Measurements from ENCODE around the gene CBX2.

Gene CBX2

DNA sequence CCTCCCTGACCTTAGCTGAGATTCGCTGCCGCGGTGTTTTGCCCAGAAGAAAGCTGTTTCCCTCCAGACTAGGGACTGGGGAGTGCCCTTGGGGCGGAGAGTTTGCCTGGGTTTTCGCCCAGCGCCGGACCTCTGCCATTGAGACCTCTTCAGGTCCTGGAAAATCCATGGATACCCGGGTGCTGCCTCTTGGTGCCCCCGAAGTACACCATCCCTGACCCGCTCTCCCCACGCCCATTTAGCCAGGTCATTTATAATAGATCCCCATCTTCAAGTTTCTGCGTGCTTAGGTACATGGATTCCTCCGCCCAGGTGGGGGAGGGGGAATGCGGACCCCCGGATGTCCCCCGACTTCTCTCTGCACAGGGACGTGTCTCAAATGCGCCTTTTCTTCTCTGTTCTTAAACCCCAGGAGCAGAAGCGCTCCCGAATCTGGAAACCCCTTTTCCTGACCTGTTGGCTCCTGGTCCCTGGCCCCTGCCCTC is 34.0 kb downstream of the CBX2 start:
- Histone ChIP-seq H3K79me2 (ENCODE audit: insufficient read depth, low read length) (no peaks in the 10 kb centered on the region), H3K4me1 (ENCODE audit: insufficient read depth, low read length) (peaks cover 50% of the 10 kb centered on the region), H4K20me1 (ENCODE audit: insufficient read depth, low read length) (no peaks in the 10 kb centered on the region), H3K4me2 (ENCODE audit: insufficient read depth, low read length) (peak overlapping the region; percentile 91), H3K27ac (ENCODE audit: low read length) (no peak overlapping the region), H3K36me3 (ENCODE audit: insufficient read depth, low read length) (no peaks in the 10 kb centered on the region), H3K9me3 (ENCODE audit: insufficient read depth, low read length, severe bottlenecking) (no peaks in the 10 kb centered on the region), H3K9ac (ENCODE audit: low read depth, low read length) (peak overlapping the region; percentile 26; the same call in 1 of the 2 replicates), H2AFZ (ENCODE audit: low read depth, low read length) (no peak overlapping the region), H3K4me3 (ENCODE audit: low read depth in 1 of 2, low read length in 2 of 2) (peak overlapping the region in 1 of 2 experiments; percentile 27; a peak in 2 of 4 replicates), H3K27me3 (ENCODE audit: insufficient read depth, low read length, poor library complexity) (peaks cover 44% of the 10 kb centered on the region)
- ATAC-seq (ENCODE audit: insufficient read depth, low read depth) (no peak), DNase-seq (no peak)
- TF ChIP-seq EZH2 (IDR thresholded peaks at IDR 0.05; ENCODE audit: borderline replicate concordance, low read depth, low read length, severe bottlenecking): peak; percentile 6
- TF ChIP-seq, protein P1, sequence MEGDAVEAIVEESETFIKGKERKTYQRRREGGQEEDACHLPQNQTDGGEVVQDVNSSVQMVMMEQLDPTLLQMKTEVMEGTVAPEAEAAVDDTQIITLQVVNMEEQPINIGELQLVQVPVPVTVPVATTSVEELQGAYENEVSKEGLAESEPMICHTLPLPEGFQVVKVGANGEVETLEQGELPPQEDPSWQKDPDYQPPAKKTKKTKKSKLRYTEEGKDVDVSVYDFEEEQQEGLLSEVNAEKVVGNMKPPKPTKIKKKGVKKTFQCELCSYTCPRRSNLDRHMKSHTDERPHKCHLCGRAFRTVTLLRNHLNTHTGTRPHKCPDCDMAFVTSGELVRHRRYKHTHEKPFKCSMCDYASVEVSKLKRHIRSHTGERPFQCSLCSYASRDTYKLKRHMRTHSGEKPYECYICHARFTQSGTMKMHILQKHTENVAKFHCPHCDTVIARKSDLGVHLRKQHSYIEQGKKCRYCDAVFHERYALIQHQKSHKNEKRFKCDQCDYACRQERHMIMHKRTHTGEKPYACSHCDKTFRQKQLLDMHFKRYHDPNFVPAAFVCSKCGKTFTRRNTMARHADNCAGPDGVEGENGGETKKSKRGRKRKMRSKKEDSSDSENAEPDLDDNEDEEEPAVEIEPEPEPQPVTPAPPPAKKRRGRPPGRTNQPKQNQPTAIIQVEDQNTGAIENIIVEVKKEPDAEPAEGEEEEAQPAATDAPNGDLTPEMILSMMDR (IDR thresholded peaks at IDR 0.05; ENCODE audit: borderline replicate concordance, extremely low read depth, low read length, poor library complexity, severe bottlenecking): no peak

GRCh38 chr17:79812353-79813258 is 34.7 kb downstream of the CBX2 start:
- peaks cover 44% of the 10 kb centered on the region for H3K27me3 ChIP-seq (ENCODE audit: insufficient read depth, low read length, poor library complexity)
- H2AFZ ChIP-seq (ENCODE audit: low read depth, low read length): peak overlapping the region; percentile 82
- H3K36me3 ChIP-seq (ENCODE audit: insufficient read depth, low read length): no peaks in the 10 kb centered on the region
- peak overlapping the region; percentile 69 for H3K9ac ChIP-seq (ENCODE audit: low read depth, low read length)
- TF ChIP-seq, protein P1 (IDR thresholded peaks at IDR 0.05; ENCODE audit: borderline replicate concordance, extremely low read depth, low read length, poor library complexity, severe bottlenecking): no peak
- TF ChIP-seq EZH2 (IDR thresholded peaks at IDR 0.05; ENCODE audit: borderline replicate concordance, low read depth, low read length, severe bottlenecking): peak; percentile 97
- peak overlapping the region; percentile 91 for H3K4me2 ChIP-seq (ENCODE audit: insufficient read depth, low read length)
- peaks cover 50% of the 10 kb centered on the region for H3K4me1 ChIP-seq (ENCODE audit: insufficient read depth, low read length)
- H4K20me1 ChIP-seq (ENCODE audit: insufficient read depth, low read length): no peaks in the 10 kb centered on the region
- H3K27ac ChIP-seq (ENCODE audit: low read length): no peak overlapping the region
- H3K9me3 ChIP-seq (ENCODE audit: insufficient read depth, low read length, severe bottlenecking): no peaks in the 10 kb centered on the region
- peak overlapping the region in 1 of 2 experiments; percentile 58; a peak in 2 of 4 replicates for H3K4me3 ChIP-seq (ENCODE audit: low read depth in 1 of 2, low read length in 2 of 2)
- DNase-seq: peak; percentile 63
- peak; percentile 25 for ATAC-seq (ENCODE audit: insufficient read depth, low read depth)
- H3K79me2 ChIP-seq (ENCODE audit: insufficient read depth, low read length): no peaks in the 10 kb centered on the region

DNA sequence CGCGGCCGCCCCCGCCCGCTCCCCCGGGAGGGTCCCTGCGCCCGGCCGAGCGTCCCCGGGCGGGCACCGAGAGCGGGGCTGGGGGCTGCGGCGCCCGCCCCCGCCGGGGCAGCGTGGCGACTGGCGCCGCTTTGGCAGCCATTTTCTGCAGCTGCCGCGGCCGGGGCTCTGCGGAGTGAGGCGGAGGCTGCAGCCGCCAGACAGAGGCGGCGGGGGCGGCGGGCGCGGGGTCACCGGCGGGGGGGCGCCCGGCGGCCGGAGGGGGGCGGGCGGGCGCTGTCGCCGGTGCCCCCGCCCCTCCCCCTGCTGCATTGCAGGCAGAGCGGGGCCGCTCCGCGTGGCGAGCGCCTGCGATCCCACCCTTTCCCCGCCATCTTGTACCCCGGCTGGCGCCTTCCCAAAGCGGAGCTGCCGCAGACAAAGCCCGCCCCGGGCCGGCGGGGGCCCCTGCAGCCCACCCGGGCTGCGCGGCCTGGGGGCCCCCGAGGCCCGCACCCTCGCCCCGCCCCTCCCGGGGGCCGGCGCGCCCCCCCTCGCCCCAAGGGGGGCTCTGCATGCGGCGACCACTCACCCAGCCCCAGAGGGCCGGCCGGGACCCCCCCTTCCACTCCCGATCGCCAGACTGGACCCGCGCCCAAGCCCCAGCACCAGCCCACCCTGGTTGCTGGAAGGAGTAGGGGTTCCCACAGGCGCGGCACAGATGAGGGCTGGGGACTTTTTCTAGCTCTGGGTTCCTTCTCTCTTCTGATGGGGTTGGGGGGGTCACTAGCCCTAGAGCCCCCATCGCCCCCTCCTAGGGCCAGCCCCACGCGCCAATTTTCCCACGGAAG is 35.6 kb downstream of the CBX2 start:
- H3K27ac ChIP-seq (ENCODE audit: low read length): peak overlapping the region; percentile 30; the same call in 1 of the 2 replicates
- H2AFZ ChIP-seq (ENCODE audit: low read depth, low read length): peak overlapping the region; percentile 69
- H3K4me1 ChIP-seq (ENCODE audit: insufficient read depth, low read length): peaks cover 50% of the 10 kb centered on the region
- TF ChIP-seq, protein P1 (IDR thresholded peaks at IDR 0.05; ENCODE audit: borderline replicate concordance, extremely low read depth, low read length, poor library complexity, severe bottlenecking): no peak
- H3K4me3 ChIP-seq (ENCODE audit: low read depth in 1 of 2, low read length in 2 of 2): peak overlapping the region in 1 of 2 experiments; percentile 58; a peak in 2 of 4 replicates
- peaks cover 36% of the 10 kb centered on the region for H3K27me3 ChIP-seq (ENCODE audit: insufficient read depth, low read length, poor library complexity)
- peak overlapping the region; percentile 91 for H3K4me2 ChIP-seq (ENCODE audit: insufficient read depth, low read length)
- peak; percentile 64 for DNase-seq
- no peak for ATAC-seq (ENCODE audit: insufficient read depth, low read depth)
- H4K20me1 ChIP-seq (ENCODE audit: insufficient read depth, low read length): no peaks in the 10 kb centered on the region
- H3K36me3 ChIP-seq (ENCODE audit: insufficient read depth, low read length): no peaks in the 10 kb centered on the region
- H3K9me3 ChIP-seq (ENCODE audit: insufficient read depth, low read length, severe bottlenecking): no peaks in the 10 kb centered on the region
- peak overlapping the region; percentile 69 for H3K9ac ChIP-seq (ENCODE audit: low read depth, low read length)
- no peaks in the 10 kb centered on the region for H3K79me2 ChIP-seq (ENCODE audit: insufficient read depth, low read length)

All from DND-41 (cell line).